ENCODE data around the gene DRAXIN. TPM values are rescaled to one million over a fixed set of nuclear protein-coding genes. Genes with fewer than 3 reads are reported as not detected.

The DRAXIN gene
- total RNA-seq, 1 experiment from 2014 or later, result 0.05 TPM

DNA sequence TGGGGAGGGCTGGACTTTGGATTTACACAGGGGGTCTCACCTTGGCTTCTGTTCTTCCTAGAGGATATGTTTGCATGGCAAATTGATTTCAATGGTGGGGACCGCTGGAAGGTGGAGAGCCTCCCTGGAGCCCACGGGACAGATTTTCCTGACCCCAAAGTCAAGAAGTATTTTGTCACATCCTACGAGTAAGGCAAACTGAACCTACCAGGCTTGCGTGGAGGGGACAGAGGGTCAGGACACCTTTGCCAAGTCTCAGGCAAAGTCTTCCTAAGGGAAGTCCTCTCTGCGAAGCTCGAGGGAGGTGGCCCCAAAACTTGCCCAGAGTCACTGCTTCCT lies 20.3 kb upstream of the DRAXIN start:
- POLR2A ChIA-PET, result no interaction called here
- TF ChIP-seq, protein P1, sequence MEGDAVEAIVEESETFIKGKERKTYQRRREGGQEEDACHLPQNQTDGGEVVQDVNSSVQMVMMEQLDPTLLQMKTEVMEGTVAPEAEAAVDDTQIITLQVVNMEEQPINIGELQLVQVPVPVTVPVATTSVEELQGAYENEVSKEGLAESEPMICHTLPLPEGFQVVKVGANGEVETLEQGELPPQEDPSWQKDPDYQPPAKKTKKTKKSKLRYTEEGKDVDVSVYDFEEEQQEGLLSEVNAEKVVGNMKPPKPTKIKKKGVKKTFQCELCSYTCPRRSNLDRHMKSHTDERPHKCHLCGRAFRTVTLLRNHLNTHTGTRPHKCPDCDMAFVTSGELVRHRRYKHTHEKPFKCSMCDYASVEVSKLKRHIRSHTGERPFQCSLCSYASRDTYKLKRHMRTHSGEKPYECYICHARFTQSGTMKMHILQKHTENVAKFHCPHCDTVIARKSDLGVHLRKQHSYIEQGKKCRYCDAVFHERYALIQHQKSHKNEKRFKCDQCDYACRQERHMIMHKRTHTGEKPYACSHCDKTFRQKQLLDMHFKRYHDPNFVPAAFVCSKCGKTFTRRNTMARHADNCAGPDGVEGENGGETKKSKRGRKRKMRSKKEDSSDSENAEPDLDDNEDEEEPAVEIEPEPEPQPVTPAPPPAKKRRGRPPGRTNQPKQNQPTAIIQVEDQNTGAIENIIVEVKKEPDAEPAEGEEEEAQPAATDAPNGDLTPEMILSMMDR (IDR thresholded peaks at IDR 0.05; ENCODE audit: insufficient read depth in 1 of 2, low read depth in 1 of 2, low read length in 1 of 2, severe bottlenecking in 1 of 2, unreplicated experiment in 1 of 2), result no peak
- Histone ChIP-seq H3K4me1 (peaks cover 18% of the 10 kb centered on the region), H3K36me3 (ENCODE audit: control insufficient read depth, insufficient read depth, low read length) (peaks cover 1% of the 10 kb centered on the region; the same call in 1 of the 2 replicates), H3K9me3 (no peaks in the 10 kb centered on the region), H3K27me3 (replicated peaks; ENCODE audit: control insufficient read depth, insufficient read depth, low read length) (no peaks in the 10 kb centered on the region), H3K4me3 (ENCODE audit: low read depth, low read length) (no peak overlapping the region)
- Mint-ChIP-seq H3K9me3 (ENCODE audit: unreplicated experiment) (no peaks in the 10 kb centered on the region), H3K27me3 (ENCODE audit: insufficient read depth, unreplicated experiment) (no peaks in the 10 kb centered on the region), H3K4me1 (ENCODE audit: low read depth, unreplicated experiment) (no peaks in the 10 kb centered on the region), H3K36me3 (ENCODE audit: insufficient read depth, unreplicated experiment) (peaks cover 15% of the 10 kb centered on the region), H3K27ac (ENCODE audit: unreplicated experiment) (no peak overlapping the region), H3K4me3 (ENCODE audit: unreplicated experiment) (no peak overlapping the region)
- no peak for DNase-seq
- CTCF ChIA-PET, result no interaction called here
- intact Hi-C loops (cut with micrococcal nuclease; ENCODE audit: unreplicated experiment), result no loop called here
- no TSS peak for BruUV-seq (replicated peaks)

GRCh38 chr1:11671544-11672286 lies 19.8 kb upstream of the DRAXIN start:
- TF ChIP-seq, protein P1 (IDR thresholded peaks at IDR 0.05; ENCODE audit: insufficient read depth in 1 of 2, low read depth in 1 of 2, low read length in 1 of 2, severe bottlenecking in 1 of 2, unreplicated experiment in 1 of 2), result no peak
- H3K4me3 ChIP-seq (ENCODE audit: low read depth, low read length), result no peak overlapping the region
- ChIA-PET CTCF (no interaction called here), POLR2A (no interaction called here)
- H3K9me3 Mint-ChIP-seq (ENCODE audit: unreplicated experiment), result no peaks in the 10 kb centered on the region
- no peaks in the 10 kb centered on the region for H3K27me3 ChIP-seq (replicated peaks; ENCODE audit: control insufficient read depth, insufficient read depth, low read length)
- H3K4me1 Mint-ChIP-seq (ENCODE audit: low read depth, unreplicated experiment), result no peaks in the 10 kb centered on the region
- H3K9me3 ChIP-seq, result no peaks in the 10 kb centered on the region
- H3K4me3 Mint-ChIP-seq (ENCODE audit: unreplicated experiment), result no peak overlapping the region
- no peaks in the 10 kb centered on the region for H3K27me3 Mint-ChIP-seq (ENCODE audit: insufficient read depth, unreplicated experiment)
- intact Hi-C loops (cut with micrococcal nuclease; ENCODE audit: unreplicated experiment), result no loop called here
- peaks cover 1% of the 10 kb centered on the region; the same call in 1 of the 2 replicates for H3K36me3 ChIP-seq (ENCODE audit: control insufficient read depth, insufficient read depth, low read length)
- H3K27ac Mint-ChIP-seq (ENCODE audit: unreplicated experiment), result no peak overlapping the region
- peaks cover 18% of the 10 kb centered on the region for H3K4me1 ChIP-seq
- peaks cover 15% of the 10 kb centered on the region for H3K36me3 Mint-ChIP-seq (ENCODE audit: insufficient read depth, unreplicated experiment)
- DNase-seq, result peak; percentile 45 to 78
- BruUV-seq (replicated peaks), result no TSS peak

- POLR2A ChIA-PET, result no interaction called here
- H3K27ac Mint-ChIP-seq (ENCODE audit: unreplicated experiment), result no peak overlapping the region
Measured at GRCh38 chr1:11673089-11673769, 18.3 kb upstream of the DRAXIN start.

More at GRCh38 chr1:11673089-11673769, 18.3 kb upstream of the DRAXIN start:
- BruUV-seq (replicated peaks), result no TSS peak
- Histone ChIP-seq H3K4me3 (ENCODE audit: low read depth, low read length) (no peak overlapping the region), H3K27me3 (replicated peaks; ENCODE audit: control insufficient read depth, insufficient read depth, low read length) (no peaks in the 10 kb centered on the region), H3K36me3 (ENCODE audit: control insufficient read depth, insufficient read depth, low read length) (peaks cover 1% of the 10 kb centered on the region; the same call in 1 of the 2 replicates), H3K9me3 (no peaks in the 10 kb centered on the region), H3K4me1 (peaks cover 18% of the 10 kb centered on the region)
- no peak for DNase-seq
- no peaks in the 10 kb centered on the region for H3K9me3 Mint-ChIP-seq (ENCODE audit: unreplicated experiment)
- intact Hi-C loops (cut with micrococcal nuclease; ENCODE audit: unreplicated experiment), result no loop called here
- CTCF ChIA-PET, result interaction anchor here (0.6 kb wide), 1 partner anchor 37 kb away, joined by 6 read pairs; no protein-coding TSS in a partner anchor
- TF ChIP-seq, protein P1 (IDR thresholded peaks at IDR 0.05; ENCODE audit: insufficient read depth in 1 of 2, low read depth in 1 of 2, low read length in 1 of 2, severe bottlenecking in 1 of 2, unreplicated experiment in 1 of 2), result no peak
- H3K4me1 Mint-ChIP-seq (ENCODE audit: low read depth, unreplicated experiment), result no peaks in the 10 kb centered on the region
- peaks cover 15% of the 10 kb centered on the region for H3K36me3 Mint-ChIP-seq (ENCODE audit: insufficient read depth, unreplicated experiment)
- no peak overlapping the region for H3K4me3 Mint-ChIP-seq (ENCODE audit: unreplicated experiment)
- no peaks in the 10 kb centered on the region for H3K27me3 Mint-ChIP-seq (ENCODE audit: insufficient read depth, unreplicated experiment)
